GM10248 (cell line): ENCODE data around the gene BCKDHB.

Experiments used
- CTCF ChIA-PET: fragments of 300-600 bp; sonication (Branson Sonifier 250); formaldehyde crosslinking; extraction: SDS; loops from one replicate; lab custom pipeline; 2021; ENCODE audit warnings: antibody characterized with exemption; lab: Yijun Ruan, JAX
- POLR2A ChIA-PET: fragments of 350-650 bp; sonication (Branson Sonifier 250); formaldehyde crosslinking; extraction: SDS; loops from one replicate; lab custom pipeline; 2020; ENCODE audit warnings: antibody characterized with exemption; lab: Yijun Ruan, JAX
- DNase-seq: peaks from one replicate; pipeline ENCODE4 v3.0.0; 2012; ENCODE audit errors: extremely low spot score
- CTCF ChIP-seq: IDR thresholded peaks from 2 replicates; pipeline ENCODE4 v1.5.1; 2012; ENCODE audit warnings: mild to moderate bottlenecking, low read depth; ENCODE audit errors: extremely low read depth, missing control alignments, control extremely low read depth

The BCKDHB gene

GRCh38 chr6:80325742-80326141 is 219.3 kb downstream of the BCKDHB start:
- TF ChIP-seq CTCF, result no peak
- ChIA-PET CTCF (no interaction called here), POLR2A (no interaction called here)
- no peak for DNase-seq

GRCh38 chr6:80328652-80329051 is 222.2 kb downstream of the BCKDHB start:
- DNase-seq, result no peak
- POLR2A ChIA-PET, result no interaction called here
- CTCF ChIA-PET, result interaction anchor here (1.3 kb wide), 1 partner anchor 8 kb away, joined by 7 read pairs; no protein-coding TSS in a partner anchor
- TF ChIP-seq CTCF, result no peak

- CTCF ChIA-PET, result interaction anchor here (1.0 to 2.1 kb wide), 2 partner anchors 9 to 25 kb away, joined by 3 to 4 read pairs; no protein-coding TSS in a partner anchor
- TF ChIP-seq CTCF, result no peak
- no peak for DNase-seq
- POLR2A ChIA-PET, result no interaction called here
These were observed 223.0 kb downstream of the BCKDHB start for GRCh38 chr6:80329496-80329895.

- ChIA-PET POLR2A (no interaction called here), CTCF (interaction anchor here (0.6 to 2.1 kb wide), 9 partner anchors 8 to 270 kb away, joined by 3 to 10 read pairs (median 4); no protein-coding TSS in a partner anchor)
- DNase-seq, result no peak
- TF ChIP-seq CTCF, result no peak
These were observed 224.5 kb downstream of the BCKDHB start for GRCh38 chr6:80330961-80331360.

- no peak for DNase-seq
- CTCF ChIA-PET, result interaction anchor here (0.6 to 2.1 kb wide), 8 partner anchors 9 to 269 kb away, joined by 3 to 10 read pairs (median 4); no protein-coding TSS in a partner anchor
- TF ChIP-seq CTCF, result no peak
- POLR2A ChIA-PET, result no interaction called here
These were observed 225.1 kb downstream of the BCKDHB start for GRCh38 chr6:80331522-80331921.

- DNase-seq, result no peak
- CTCF ChIA-PET, result interaction anchor here (0.6 to 2.1 kb wide), 7 partner anchors 9 to 77 kb away, joined by 3 to 10 read pairs (median 4); no protein-coding TSS in a partner anchor
- no peak for TF ChIP-seq CTCF
- POLR2A ChIA-PET, result no interaction called here
These were observed 225.5 kb downstream of the BCKDHB start for GRCh38 chr6:80331974-80332373.

- no peak for DNase-seq
- no peak for TF ChIP-seq CTCF
- CTCF ChIA-PET, result no interaction called here
- POLR2A ChIA-PET, result no interaction called here
These were observed 226.9 kb downstream of the BCKDHB start for GRCh38 chr6:80333342-80333741.
